Stimulated activated CD4-positive, alpha-beta T cell treated with anti-CD3 and anti-CD28 coated beads, Interleukin-12 subunit alpha, Interleukin-12 subunit beta, amount 100 ng/mL, for 4 hours (primary cell): ENCODE results near the gene CCDC12.

ENCODE experiments used
- DNase-seq: peaks from one replicate; pipeline ENCODE4 v3.0.0-alpha.2; 2020

Gene CCDC12

GRCh38 chr3:46888705-46889104, 87.8 kb downstream of the CCDC12 start:
- no peak for DNase-seq

GRCh38 chr3:46887980-46888494, 88.5 kb downstream of the CCDC12 start:
- DNase-seq: no peak

- no peak for DNase-seq
Observed at GRCh38 chr3:46885612-46886011, 90.9 kb downstream of the CCDC12 start.

GRCh38 chr3:46884929-46885328, 91.6 kb downstream of the CCDC12 start:
- DNase-seq: no peak

- no peak for DNase-seq
Observed at GRCh38 chr3:46884427-46884826, 92.1 kb downstream of the CCDC12 start.

GRCh38 chr3:46883830-46884185, 92.7 kb downstream of the CCDC12 start:
- DNase-seq: no peak

GRCh38 chr3:46883054-46883829, 93.3 kb downstream of the CCDC12 start:
- DNase-seq: peak; percentile 4

GRCh38 chr3:46882377-46883053, 94.0 kb downstream of the CCDC12 start:
- peak; percentile 6 for DNase-seq

- peak; percentile 17 for DNase-seq
Observed at GRCh38 chr3:46881596-46882376, 94.8 kb downstream of the CCDC12 start.

GRCh38 chr3:46880884-46881595, 95.5 kb downstream of the CCDC12 start:
- no peak for DNase-seq

GRCh38 chr3:46878781-46879436, 97.6 kb downstream of the CCDC12 start:
- no peak for DNase-seq

GRCh38 chr3:46877406-46878125, 99.0 kb downstream of the CCDC12 start, which contains the start of gene PTH1R:
TSS of gene PTH1R (plus strand) at chr3:46877721. CDS start at chr3:46883560, 5,839 bp downstream.
- DNase-seq: no peak

- DNase-seq: no peak
Observed at GRCh38 chr3:46876313-46877300, 99.9 kb downstream of the CCDC12 start.

- no peak for DNase-seq
Observed at GRCh38 chr3:46875560-46875959, 101.0 kb downstream of the CCDC12 start.

GRCh38 chr3:46874430-46874829, 102.1 kb downstream of the CCDC12 start:
- no peak for DNase-seq

GRCh38 chr3:46873521-46873920, 103.0 kb downstream of the CCDC12 start:
- DNase-seq: no peak
